HEK293 (cell line): ENCODE measurements around the gene VTI1B.

Source experiments
- CTCF ChIA-PET: fragments of 350-600 bp; formaldehyde crosslinking; extraction: SDS; loops from one replicate; lab custom pipeline; 2021; ENCODE audit warnings: antibody characterized with exemption; lab: Yijun Ruan, JAX
- POLR2A ChIA-PET: fragments of 300-600 bp; formaldehyde crosslinking; extraction: SDS; loops from one replicate; lab custom pipeline; 2020; ENCODE audit warnings: antibody characterized with exemption, inconsistent platforms; lab: Yijun Ruan, JAX
- H3K27ac ChIP-seq: fragments of 200-500 bp; sonication (Bioruptor generic); 2 replicates; pipeline ENCODE4 v1.5.1; 2014; ENCODE audit warnings: low read depth, low read length, control low read depth, inconsistent platforms; ENCODE audit errors: extremely low read depth
- H3K36me3 ChIP-seq, 2 experiments: fragments of 200-500 bp in 1 of 2; sonication (Bioruptor generic) in 1 of 2; 1 replicate in 1 of 2; 2 replicates in 1 of 2; pipeline ENCODE4 v1.5.1; 2014 to 2017; ENCODE audit warnings: inconsistent platforms in 2 of 2, low read length in 2 of 2; ENCODE audit not compliant: control insufficient read depth in 2 of 2, insufficient read depth in 1 of 2
- H3K4me1 ChIP-seq: fragments of 200-500 bp; sonication (Bioruptor generic); 2 replicates; pipeline ENCODE4 v1.5.1; 2014; ENCODE audit warnings: mild to moderate bottlenecking, low read length, inconsistent platforms; ENCODE audit not compliant: control insufficient read depth, insufficient read depth
- H3K4me3 ChIP-seq: 2 replicates; pipeline ENCODE4 v1.5.1; 2011; ENCODE audit warnings: low read depth, mild to moderate bottlenecking, control low read depth, low read length, moderate library complexity
- H3K9me3 ChIP-seq: fragments of 200-500 bp; sonication (Bioruptor generic); 2 replicates; pipeline ENCODE4 v1.5.1; 2014; ENCODE audit warnings: low read depth, low read length, inconsistent platforms; ENCODE audit not compliant: control insufficient read depth, insufficient read depth
- CTCF ChIP-seq: fragments of 450-650 bp; formaldehyde crosslinking; IDR thresholded peaks from 2 replicates; pipeline ENCODE4 v1.5.1; 2016; ENCODE audit warnings: missing biosample characterization, missing genetic modification characterization
- GLI4 ChIP-seq: fragments of 450-650 bp; formaldehyde crosslinking; IDR thresholded peaks from 2 replicates; pipeline ENCODE4 v1.5.1; 2016; ENCODE audit warnings: missing biosample characterization, missing genetic modification characterization
- KLF8 ChIP-seq: fragments of 450-650 bp; formaldehyde crosslinking; IDR thresholded peaks from 2 replicates; pipeline ENCODE4 v1.5.1; 2016; ENCODE audit warnings: missing biosample characterization, missing genetic modification characterization
- PRDM2 ChIP-seq: fragments of 450-650 bp; formaldehyde crosslinking; IDR thresholded peaks from 2 replicates; pipeline ENCODE4 v1.5.1; 2016; ENCODE audit warnings: missing biosample characterization, missing genetic modification characterization, borderline replicate concordance
- ZNF121 ChIP-seq: fragments of 450-650 bp; formaldehyde crosslinking; IDR thresholded peaks from 2 replicates; pipeline ENCODE4 v1.5.1; 2016; ENCODE audit warnings: missing biosample characterization, missing genetic modification characterization
- ZNF133 ChIP-seq: fragments of 450-650 bp; formaldehyde crosslinking; IDR thresholded peaks from 2 replicates; pipeline ENCODE4 v1.5.1; 2016; ENCODE audit warnings: missing biosample characterization, missing genetic modification characterization
- ZNF214 ChIP-seq: fragments of 450-650 bp; formaldehyde crosslinking; IDR thresholded peaks from 2 replicates; pipeline ENCODE4 v1.5.1; 2017; ENCODE audit warnings: missing biosample characterization, mild to moderate bottlenecking, missing genetic modification characterization, borderline replicate concordance
- ZNF248 ChIP-seq: fragments of 450-650 bp; formaldehyde crosslinking; IDR thresholded peaks from 2 replicates; pipeline ENCODE4 v1.5.1; 2017; ENCODE audit warnings: missing biosample characterization, missing genetic modification characterization
- ZNF26 ChIP-seq: fragments of 450-650 bp; formaldehyde crosslinking; IDR thresholded peaks from 2 replicates; pipeline ENCODE4 v1.5.1; 2016; ENCODE audit warnings: missing biosample characterization, missing genetic modification characterization
- ZNF362 ChIP-seq: fragments of 450-650 bp; formaldehyde crosslinking; IDR thresholded peaks from 2 replicates; pipeline ENCODE4 v1.5.1; 2016; ENCODE audit warnings: missing biosample characterization, missing genetic modification characterization
- ZNF629 ChIP-seq: fragments of 450-650 bp; formaldehyde crosslinking; IDR thresholded peaks from 2 replicates; pipeline ENCODE4 v1.5.1; 2017; ENCODE audit warnings: missing biosample characterization, missing genetic modification characterization
- ZNF692 ChIP-seq: fragments of 450-650 bp; formaldehyde crosslinking; IDR thresholded peaks from 2 replicates; pipeline ENCODE4 v1.5.1; 2016; ENCODE audit warnings: missing biosample characterization, missing genetic modification characterization
- ZNF776 ChIP-seq: fragments of 450-650 bp; formaldehyde crosslinking; IDR thresholded peaks from 2 replicates; pipeline ENCODE4 v1.5.0; 2017; ENCODE audit warnings: missing biosample characterization, missing genetic modification characterization, borderline replicate concordance
- ZSCAN4 ChIP-seq: fragments of 450-650 bp; formaldehyde crosslinking; IDR thresholded peaks from 2 replicates; pipeline ENCODE4 v1.5.1; 2017; ENCODE audit warnings: missing biosample characterization, missing genetic modification characterization
- TF ChIP-seq, protein P1 (sequence below): fragments of 450-650 bp; formaldehyde crosslinking; IDR thresholded peaks from 2 replicates; pipeline ENCODE4 v1.5.1; 2016; ENCODE audit warnings: missing biosample characterization, missing genetic modification characterization
- TF ChIP-seq, protein P2 (sequence below): fragments of 450-650 bp; formaldehyde crosslinking; IDR thresholded peaks from 2 replicates; pipeline ENCODE4 v1.5.1; 2016; ENCODE audit warnings: missing biosample characterization, missing genetic modification characterization

The VTI1B gene

GRCh38 chr14:67641480-67641879 lies 33.0 kb downstream of the VTI1B start:
- Histone ChIP-seq H3K27ac (no peak overlapping the region), H3K9me3 (no peaks in the 10 kb centered on the region), H3K4me3 (no peak overlapping the region), H3K4me1 (peaks cover 2% of the 10 kb centered on the region; the same call in 1 of the 2 replicates), H3K36me3 (peaks cover 0 to 19% of the 10 kb centered on the region in 2 experiments; a peak in 1 of 3 replicates)
- POLR2A ChIA-PET: no interaction called here
- 0 out of 2 replicates have a peak, but pooled peaks have one; percentile 25 for TF ChIP-seq ZNF121 (tag by site-specific recombination)
- TF ChIP-seq, protein P1, sequence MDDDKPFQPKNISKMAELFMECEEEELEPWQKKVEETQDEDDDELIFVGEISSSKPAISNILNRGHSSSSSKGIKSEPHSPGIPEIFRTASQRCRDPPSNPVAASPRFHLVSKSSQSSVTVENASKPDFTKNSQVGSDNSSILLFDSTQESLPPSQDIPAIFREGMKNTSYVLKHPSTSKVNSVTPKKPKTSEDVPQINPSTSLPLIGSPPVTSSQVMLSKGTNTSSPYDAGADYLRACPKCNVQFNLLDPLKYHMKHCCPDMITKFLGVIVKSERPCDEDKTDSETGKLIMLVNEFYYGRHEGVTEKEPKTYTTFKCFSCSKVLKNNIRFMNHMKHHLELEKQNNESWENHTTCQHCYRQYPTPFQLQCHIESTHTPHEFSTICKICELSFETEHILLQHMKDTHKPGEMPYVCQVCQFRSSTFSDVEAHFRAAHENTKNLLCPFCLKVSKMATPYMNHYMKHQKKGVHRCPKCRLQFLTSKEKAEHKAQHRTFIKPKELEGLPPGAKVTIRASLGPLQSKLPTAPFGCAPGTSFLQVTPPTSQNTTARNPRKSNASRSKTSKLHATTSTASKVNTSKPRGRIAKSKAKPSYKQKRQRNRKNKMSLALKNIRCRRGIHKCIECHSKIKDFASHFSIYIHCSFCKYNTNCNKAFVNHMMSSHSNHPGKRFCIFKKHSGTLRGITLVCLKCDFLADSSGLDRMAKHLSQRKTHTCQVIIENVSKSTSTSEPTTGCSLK (tag by site-specific recombination): no peak
- CTCF ChIA-PET: no interaction called here

- H3K4me3 ChIP-seq: no peak overlapping the region
- ChIA-PET POLR2A (no interaction called here), CTCF (no interaction called here)
- no peak overlapping the region for H3K27ac ChIP-seq
- no peaks in the 10 kb centered on the region for H3K9me3 ChIP-seq
- H3K36me3 ChIP-seq: peaks cover 0 to 4% of the 10 kb centered on the region in 2 experiments; a peak in 1 of 3 replicates
- no peaks in the 10 kb centered on the region for H3K4me1 ChIP-seq
- TF ChIP-seq ZNF692 (no peak), ZNF776 (tag by site-specific recombination) (no peak), PRDM2 (no peak), ZNF26 (no peak), ZNF214 (no peak), CTCF (no peak), ZNF248 (tag by site-specific recombination) (no peak), ZNF629 (tag by site-specific recombination) (no peak), KLF8 (tag by site-specific recombination) (no peak), ZNF362 (tag by site-specific recombination) (no peak), ZSCAN4 (tag by site-specific recombination) (no peak), ZNF133 (no peak), GLI4 (no peak)
- TF ChIP-seq, protein P2, sequence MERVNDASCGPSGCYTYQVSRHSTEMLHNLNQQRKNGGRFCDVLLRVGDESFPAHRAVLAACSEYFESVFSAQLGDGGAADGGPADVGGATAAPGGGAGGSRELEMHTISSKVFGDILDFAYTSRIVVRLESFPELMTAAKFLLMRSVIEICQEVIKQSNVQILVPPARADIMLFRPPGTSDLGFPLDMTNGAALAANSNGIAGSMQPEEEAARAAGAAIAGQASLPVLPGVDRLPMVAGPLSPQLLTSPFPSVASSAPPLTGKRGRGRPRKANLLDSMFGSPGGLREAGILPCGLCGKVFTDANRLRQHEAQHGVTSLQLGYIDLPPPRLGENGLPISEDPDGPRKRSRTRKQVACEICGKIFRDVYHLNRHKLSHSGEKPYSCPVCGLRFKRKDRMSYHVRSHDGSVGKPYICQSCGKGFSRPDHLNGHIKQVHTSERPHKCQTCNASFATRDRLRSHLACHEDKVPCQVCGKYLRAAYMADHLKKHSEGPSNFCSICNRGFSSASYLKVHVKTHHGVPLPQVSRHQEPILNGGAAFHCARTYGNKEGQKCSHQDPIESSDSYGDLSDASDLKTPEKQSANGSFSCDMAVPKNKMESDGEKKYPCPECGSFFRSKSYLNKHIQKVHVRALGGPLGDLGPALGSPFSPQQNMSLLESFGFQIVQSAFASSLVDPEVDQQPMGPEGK (tag by site-specific recombination): no peak
These were observed 35.8 kb downstream of the VTI1B start for GRCh38 chr14:67638642-67639041.
